Stimulated activated CD8-positive, alpha-beta memory T cell treated with anti-CD3 and anti-CD28 coated beads, Interleukin-4, amount 100 ng/mL, for 1 hour (primary cell): ENCODE data around the gene PTGDR2.

Experiments
- DNase-seq, 2 donors: peaks; one replicate each; pipeline ENCODE4 v3.0.0-alpha.2; 2020; ENCODE audit warnings: low read depth in 2 of 2, low spot score in 1 of 2

Gene PTGDR2

DNA sequence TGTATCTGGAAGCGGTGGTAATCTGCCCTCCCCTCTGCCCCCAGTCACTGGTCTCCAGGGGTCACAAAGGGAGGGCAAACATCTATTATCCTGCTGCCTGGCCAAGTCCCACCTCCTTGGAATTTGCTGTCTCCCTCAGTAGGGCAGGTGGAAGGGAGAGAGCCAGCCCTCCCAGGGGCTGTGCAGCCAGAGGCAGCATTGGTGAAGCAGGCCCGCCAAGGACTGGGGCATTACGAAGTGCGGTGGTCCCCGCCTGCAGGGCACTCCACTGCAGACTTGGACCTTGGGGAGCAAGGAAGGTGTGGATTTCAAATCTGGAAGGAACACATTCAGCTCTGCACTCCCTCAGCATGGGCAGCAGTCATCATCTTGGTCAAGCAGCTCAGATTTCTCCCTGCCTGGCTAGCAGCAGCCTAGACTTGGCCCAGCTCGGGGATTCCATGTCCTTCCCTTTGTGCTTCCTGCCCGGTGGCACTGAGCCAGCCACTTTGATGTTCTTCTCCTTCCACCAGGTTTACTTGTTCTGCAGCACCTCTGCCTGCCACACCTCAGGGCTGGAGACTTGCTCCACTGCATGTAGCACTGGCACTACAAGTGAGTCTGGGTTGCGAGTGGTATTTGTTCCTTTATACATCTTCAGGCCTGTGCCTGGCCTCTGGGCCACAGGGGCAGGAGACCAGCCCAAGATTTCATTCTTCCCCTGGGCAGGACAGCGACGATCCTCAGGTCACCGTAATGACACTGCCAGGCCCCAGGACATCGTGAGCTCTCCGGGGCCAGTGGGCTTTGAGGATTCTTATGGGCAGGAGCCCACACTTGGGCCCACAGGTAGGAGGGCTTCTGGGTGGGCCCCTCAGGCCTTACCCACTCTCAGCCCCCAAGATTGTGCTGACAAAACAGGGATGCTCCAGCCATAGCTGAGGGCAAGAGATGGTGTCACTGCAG lies 18.9 kb upstream of the PTGDR2 start:
- DNase-seq, result no peak

DNA sequence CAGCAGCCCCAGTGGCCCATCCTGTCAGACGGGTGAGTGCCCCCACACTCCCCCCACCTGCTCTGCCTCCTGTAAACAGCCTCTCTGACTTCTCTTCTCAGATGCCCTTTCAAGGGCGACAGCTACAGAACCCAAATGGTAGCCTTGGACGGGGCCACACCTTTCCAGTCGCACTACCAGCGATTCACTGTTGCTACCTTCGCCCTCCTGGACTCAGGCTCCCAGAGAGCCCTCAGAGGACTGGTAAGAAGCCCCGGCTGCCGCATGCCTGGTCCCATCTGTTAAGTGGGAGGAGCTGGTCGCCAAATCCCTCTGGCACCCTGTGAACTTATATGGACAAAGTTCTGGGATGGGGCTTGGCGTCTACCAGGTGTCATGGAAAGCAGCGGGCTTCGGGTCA lies 17.8 kb upstream of the PTGDR2 start:
- no peak for DNase-seq

DNA sequence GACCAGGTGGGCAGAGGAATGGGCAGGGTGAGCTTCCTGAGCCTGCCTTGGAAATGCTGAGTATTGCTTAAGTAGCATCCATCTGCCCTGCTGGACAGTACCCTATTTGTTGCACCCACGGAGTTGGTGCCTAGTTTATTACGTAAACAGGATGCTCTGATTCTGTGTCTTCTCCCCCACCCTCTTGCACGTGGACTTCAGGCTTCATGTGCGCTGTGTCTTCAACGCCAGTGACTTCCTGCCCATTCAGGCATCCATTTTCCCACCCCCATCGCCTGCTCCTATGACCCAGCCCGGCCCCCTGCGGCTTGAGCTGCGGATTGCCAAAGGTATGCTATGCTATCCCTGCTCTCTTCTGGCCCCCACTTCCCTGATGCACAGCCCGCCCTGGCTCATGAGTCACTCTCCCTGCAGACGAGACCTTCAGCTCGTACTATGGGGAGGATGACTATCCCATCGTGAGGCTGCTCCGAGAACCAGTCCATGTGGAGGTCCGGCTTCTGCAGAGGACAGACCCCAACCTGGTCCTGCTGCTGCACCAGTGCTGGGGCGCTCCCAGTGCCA lies 17.3 kb upstream of the PTGDR2 start:
- no peak for DNase-seq

DNA sequence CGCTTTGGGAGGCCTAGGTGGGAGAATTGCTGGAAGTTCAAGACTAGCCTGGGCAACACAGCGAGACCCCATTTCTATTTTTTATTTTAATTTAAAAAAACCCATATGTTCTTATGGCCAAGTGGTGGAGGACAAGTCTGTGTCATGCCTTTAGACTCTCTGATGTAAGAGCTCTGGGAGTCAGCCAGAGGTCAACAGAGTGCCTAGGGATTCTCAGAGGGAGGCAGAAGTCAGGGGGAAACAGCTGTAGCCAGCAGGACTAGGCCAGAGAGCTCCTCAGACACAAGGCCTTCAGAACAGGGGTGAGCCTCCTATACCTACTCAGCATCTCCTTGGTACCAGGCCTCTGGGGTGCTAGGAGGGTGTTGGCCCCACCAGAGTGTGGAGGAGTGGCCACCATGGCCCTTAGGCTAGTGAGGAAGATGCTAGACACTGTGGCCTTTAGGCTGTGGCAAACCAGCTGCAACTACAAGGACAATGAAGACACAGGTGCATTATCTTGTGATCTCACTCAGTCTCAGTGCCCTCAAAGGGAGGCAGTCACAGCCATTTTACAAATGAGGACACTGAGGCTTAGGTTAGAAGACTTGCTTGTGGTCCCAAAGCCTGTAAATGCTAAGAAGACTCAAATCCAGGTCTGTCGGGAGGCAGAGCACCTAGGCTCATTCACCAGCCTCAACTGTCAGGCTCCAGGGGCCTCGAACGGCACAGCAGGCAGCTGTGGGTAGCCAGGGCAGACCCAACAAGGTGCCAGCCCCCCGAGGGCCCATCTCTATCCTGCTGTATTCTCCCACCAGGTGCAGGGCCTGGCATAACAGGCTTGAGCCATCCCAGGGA lies 16.6 kb upstream of the PTGDR2 start:
- DNase-seq, result no peak

DNA sequence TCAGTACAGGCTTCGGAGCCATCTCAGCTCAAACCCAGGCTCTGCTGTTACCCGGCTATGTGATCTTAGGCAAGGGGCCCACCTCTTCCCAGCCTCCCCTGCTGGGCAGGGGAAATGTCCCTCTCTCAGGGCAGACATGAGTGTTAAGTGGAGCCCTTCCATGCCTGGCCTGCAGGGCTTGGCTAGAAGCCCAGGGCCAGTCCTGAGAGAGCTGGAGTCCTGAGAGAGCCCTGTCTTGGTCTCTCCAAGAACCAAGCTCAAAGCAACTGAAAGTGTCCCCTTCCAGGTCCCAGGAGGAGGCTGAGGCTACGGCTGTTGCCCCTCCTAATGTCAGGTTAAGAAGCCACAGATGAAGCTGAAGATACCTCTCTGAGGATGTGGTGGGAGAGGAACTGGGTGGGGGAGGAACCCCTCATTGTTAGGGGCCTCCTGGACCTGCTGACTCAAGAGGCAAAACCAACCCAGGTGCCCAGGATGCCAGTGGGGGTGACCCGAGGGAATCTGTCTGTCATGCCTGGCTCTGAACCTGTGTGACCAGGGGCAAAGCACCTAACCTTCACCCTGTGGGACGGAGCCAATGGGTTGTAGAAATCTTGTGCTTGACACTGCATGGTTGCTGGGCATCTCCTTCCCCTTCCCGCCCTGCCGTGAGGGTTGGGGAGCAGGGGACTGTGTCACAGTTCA lies 15.8 kb upstream of the PTGDR2 start:
- DNase-seq, result no peak

DNA sequence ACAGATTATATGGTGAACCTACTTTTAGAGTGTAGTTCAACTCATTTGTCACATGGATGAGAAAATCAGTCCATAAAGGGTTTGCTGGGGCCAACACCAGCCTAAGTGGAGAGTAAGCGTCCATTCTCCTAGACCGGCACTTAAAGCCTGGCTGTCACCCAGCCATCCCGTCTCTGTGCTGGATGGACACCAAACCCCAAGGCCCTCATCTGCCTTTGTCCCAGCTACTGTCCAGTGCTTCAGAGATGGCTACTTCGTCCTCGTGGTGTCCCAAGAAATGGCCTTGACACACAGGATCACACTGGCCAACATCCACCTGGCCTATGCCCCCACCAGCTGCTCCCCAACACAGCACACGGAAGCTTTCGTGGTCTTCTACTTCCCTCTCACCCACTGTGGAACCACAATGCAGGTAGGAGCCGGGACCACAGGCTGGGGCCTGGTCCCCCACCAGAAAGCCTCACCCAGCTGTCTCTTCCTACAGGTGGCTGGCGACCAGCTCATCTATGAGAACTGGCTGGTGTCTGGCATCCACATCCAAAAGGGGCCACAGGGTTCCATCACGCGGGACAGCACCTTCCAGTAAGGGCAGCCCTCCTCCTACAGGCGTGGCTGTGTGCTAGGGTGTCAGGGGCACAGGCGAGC lies 15.1 kb upstream of the PTGDR2 start:
- DNase-seq, result no peak

DNA sequence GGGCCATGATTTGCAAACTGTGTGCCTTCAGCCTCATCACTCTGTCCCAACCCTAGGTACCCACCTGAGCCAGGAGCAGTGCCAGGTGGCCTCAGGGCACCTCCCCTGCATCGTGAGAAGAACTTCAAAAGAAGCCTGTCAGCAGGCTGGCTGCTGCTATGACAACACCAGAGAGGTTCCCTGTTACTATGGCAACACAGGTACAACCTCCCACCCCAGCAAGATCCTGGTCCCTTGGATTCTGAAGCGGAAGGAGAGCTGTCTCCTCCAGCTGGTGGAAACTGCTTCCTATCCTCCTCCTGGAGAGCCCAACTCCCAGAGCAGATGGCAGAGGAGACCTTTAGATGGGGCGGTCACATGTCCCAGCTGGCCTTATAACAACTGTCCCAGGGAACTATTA lies 14.5 kb upstream of the PTGDR2 start:
- DNase-seq, result no peak

DNA sequence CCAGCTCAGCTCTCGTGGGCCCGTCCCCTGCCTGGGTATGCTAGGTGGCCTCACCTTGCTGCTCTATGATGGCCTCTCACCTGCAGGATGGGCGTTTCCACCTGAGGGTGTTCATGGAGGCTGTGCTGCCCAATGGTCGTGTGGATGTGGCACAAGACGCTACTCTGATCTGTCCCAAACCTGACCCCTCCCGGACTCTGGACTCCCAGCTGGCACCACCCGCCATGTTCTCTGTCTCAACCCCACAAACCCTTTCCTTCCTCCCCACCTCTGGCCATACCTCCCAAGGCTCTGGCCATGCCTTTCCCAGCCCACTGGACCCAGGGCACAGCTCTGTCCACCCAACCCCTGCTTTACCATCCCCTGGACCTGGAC lies 13.7 kb upstream of the PTGDR2 start:
- no peak for DNase-seq

DNA sequence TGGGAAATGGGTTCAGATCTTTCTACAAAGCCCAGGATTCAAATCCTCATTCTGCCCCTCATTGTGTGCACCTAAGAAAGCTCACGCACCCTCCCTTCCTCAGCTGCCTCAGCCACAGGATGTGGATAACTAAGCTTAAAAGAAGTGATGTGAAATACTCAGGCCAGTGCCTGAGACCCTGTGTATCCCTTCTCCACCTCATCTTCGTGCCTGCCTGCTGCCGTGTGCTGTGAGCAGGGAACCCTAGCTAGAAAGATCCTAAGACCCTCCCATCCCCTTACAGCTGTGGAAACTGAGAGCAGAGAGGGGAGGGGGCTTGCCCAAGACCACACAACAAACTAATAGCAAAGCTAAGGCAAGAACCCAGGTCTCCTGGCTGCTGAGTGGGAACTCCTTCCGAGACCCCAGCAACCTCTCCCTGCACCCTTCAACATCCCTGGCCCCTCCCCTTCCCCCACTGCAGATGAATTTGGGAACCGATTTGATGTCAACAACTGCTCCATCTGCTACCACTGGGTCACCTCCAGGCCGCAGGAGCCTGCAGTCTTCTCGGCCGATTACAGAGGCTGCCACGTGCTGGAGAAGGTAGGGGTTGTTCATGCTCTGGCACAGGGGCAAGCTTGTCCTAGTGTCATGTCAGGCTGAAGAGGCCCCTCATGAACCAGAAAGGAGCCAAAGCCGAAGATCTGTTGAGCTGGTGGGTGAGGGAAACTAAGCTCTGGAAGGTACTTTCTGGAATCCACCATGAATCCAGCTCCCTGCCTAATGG lies 13.1 kb upstream of the PTGDR2 start:
- DNase-seq, result no peak

DNA sequence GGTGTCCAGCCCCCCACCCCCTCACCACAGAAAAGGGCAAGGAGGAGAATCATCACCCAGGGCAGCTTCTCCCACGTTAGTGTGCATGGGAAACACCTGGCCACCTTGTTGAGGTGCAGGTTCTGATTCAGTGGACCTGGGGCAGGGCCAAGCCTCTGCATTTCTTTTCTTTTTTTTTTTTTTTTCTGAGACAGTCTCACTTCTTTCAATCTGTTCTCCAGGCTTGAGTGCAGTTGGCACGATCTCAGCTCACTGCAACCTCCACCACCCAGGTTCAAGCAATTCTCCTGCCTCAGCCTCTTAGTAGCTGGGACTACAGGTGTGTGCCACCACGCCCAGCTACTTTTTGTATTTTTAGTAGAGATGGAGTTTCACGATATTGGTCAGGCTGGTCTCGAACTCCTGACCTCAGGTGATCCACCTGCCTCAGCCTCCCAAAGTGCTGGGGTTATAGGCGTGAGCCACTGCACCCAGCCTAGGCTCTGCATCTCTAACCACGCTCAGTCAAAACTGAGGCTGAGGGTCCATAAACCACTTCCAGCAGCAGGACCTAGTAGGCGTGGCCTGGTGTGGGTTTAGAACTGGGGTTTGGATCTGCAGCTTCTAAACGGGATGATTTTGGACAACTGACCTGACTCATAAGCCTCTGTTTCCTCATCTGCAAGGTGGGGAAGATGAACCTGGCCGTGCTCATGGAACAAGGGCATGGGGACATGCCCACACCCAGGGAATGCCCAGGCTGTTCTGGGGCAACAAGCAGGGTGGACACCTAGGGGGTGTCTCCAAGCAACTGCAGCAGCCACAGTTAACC lies 12.3 kb upstream of the PTGDR2 start:
- no peak for DNase-seq

DNA sequence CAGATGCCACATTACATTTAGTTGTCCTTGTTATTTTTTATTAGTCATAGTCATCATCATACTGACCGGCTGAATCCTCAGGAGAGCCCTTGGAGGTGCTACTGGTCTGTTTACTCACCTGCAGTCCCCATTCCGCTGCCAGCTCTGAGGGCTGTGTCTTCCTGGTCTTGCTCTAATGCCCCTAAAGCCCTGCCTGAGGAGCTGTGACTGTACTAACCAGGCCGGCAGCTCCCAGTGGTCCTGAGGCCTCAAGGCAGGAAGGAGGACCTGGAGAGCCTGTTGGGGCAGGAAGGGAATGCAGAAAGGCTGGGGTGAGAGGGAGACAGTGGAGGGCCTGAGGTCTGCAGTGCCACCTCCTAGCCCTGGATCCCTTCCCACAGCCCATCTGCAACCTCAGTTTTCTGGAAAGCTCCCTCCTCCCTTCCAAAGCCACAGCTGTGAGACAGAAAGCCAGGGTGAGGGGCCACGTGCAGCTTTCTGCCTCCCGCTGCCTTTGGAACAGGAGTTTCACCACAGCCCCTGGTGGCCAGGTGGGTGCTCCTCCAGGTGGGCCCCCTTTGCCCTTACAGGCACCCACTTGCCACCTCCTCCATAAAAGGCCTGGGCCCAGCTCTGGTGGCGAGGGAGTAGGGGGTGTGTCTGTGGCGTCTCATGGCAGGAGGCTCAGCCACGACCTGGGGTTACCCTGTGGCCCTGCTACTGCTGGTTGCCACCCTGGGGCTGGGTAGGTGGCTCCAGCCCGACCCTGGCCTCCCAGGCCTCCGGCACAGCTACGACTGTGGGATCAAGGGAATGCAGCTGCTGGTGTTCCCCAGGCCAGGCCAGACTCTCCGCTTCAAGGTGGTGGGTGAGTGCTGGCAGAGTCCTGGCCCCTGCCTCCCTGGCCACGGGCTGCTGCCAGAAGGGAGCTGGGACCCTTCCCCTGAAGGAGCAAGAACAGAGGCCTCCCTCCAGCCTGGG lies 11.4 kb upstream of the PTGDR2 start, which contains the start of gene ZP1:
Gene ZP1 (plus strand): TSS at position 632 of the 960 bp plus-strand sequence. CDS start 20 bp downstream, at position 652.
- no peak for DNase-seq

DNA sequence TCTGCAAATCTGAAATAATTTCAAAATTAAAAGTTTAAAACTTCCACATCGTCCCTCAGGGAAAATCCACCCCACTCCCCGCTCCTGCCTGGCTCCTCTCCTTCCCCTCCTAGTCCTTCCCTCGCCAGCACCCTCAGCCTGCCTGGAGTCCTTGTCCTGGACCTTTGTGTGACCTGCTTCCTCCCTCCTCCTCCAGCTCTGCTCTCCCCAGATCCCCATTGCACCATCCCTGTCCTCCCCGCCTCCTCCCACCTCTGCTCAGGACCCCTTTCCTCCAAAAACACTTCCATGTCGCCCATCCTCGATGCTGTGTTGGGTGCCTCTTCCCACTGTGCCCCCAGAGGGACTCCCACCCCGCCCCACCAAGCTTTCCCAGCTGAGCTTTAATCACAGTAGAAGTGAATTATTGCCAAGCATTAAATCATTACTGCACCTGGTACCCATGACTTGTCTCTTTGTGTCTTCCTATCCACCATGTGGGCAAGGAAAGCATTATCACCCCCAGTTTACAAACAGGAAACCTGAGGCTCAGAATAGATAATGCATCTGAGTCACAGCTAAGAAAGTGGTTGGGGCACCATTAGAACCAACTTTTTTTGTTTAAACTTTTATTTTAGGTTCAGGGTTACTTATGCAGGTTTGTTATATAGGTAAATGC lies 9.2 kb upstream of the PTGDR2 start:
- DNase-seq, result no peak

DNA sequence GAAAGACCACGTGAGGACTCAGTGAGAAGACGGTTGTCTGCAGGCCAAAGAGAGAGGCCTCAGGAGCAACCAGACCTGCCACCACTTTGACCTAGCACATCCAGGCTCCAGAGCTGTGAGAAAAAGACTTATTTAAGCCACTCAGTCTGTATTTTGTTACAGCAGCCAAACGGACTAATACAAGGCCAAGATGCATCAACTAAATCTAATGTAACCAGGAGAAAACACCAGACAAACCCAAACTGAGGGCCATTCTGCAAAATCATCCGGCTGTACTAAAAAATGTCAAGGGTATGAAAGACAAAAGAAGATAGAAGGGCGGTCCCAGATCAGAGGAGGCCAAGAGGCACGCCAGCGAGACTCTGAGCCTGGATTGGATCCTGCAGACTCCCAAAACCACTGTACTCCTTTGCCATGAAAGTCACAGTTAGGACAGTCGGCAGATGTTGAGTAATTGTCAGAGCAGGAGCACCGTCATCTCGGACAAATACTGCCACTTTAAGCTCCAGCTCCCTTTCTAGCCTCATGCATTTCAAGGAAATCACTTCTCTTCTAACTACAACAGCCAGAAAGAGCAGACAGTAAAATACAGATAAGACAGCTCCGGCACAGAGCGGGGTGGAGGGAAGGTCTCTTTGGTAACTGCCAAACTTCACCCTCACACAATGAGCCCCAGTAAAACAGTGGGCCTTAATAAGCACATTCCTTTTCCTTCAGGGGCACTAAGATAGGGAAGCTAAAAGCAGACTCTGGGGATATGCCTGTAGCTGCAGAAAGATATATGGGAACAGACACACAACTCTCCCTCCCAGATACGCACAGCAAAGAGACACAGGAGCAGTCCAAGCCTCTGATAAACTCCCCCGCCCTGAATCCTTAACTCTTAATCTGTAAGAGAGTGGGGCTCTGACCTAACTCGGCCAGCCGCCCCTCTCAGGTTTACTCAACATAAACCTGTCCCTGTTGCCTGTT lies 8.1 kb upstream of the PTGDR2 start:
- no peak for DNase-seq

DNA sequence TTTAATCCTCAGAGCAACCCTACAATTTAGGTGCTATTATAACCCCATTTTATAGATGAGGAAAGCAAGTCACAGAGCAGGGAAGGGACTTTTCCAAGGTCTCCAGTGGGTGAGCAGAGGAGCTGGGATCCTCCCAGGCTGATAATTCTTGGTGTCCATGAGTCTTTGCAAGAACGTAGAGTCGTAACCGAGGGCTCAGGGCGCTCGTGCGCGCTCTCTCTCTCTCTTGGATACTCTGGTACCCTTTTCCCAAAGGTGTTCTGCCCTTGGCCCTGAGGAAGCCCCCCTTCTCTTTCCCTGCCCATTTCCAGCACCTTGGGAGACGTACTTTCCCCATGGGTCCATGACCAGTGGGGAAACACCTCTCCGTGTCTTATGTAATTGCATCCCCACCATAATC lies 6.4 kb upstream of the PTGDR2 start:
- no peak for DNase-seq

DNA sequence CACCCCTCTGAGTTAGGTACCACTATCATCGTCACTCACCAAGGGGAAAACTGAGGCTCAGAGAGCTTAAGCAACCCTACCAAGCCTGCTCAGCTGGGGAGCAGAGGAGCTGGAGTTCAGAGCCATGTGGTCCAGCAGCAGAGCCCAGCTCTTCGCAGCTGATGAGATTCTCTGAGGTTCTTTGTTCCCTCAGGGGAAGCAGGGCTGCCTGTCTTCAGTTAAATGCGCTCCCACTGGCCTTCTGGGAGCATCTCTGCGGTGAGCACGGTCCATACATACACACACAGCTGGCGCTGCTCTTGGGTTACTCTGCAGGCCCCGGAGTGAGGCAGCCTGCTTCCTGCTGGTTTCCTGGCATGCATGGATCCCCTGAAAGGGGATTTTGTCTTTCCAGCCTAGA lies 5.2 kb upstream of the PTGDR2 start:
- no peak for DNase-seq

DNA sequence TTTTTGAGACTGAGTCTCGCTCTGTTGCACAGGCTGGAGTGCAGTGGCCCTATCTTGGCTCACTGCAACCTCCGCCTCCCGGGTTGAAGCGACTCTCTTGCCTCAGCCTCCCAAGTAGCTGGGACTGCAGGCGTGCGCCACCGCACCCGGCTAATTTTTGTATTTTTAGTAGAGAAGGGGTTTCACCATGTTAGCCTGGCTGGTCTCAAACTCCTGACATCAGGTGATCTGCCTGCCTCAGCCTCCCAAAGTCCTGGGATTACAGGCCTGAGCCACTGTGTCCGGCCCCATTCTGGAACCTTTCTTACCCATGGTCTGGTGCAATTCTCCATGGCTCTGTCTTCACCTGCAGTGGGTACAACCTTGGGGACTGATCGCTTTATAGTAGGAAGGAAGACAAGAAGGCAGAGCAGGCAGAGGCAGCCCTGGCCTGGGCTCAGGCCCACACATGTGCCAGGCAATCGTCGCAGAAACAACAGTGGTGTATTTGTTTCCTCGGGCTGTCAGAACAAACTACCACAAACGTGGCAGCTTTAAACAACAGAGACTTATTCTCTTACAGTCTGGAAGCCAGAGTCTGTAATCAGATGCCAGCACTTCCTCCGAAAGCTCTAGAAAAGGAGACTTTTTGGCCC lies 4.0 kb upstream of the PTGDR2 start:
- no peak for DNase-seq
